Measurements from ENCODE around the gene NUP107.

Gene NUP107

DNA sequence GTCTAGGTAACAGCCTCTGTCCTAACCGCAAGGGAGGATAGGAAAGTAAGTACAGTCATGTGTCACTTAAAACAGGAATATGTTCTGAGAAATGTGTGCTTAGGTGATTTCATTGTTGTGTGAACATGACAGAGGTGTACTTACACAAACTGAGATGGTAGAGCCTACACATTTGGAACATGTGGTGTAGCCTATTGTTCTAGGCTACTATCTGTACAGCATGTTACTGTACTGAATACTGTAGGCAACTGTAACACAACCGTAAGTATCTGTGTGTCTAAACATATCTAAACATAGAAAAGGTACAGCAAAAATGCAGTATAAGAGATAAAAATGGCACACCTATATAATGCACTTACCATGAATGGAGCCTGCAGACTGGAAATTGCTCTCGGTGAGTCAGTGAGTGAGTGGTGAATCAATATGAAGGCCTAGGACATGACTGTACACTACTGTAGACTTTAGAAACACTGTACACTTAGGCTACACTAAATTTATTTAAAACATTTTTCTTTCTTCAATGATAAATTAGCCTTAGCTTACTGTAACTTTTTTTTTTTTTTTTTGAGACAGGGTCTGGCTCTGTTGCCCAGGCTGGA, 108.0 kb downstream of the NUP107 start:
- H3K4me3 ChIP-seq (ENCODE audit: low read length) = no peak overlapping the region
- peak; percentile 50 for DNase-seq (ENCODE audit: low read depth)

More for the DNA sequence above, 108.0 kb downstream of the NUP107 start:
- TF ChIP-seq, protein P1, sequence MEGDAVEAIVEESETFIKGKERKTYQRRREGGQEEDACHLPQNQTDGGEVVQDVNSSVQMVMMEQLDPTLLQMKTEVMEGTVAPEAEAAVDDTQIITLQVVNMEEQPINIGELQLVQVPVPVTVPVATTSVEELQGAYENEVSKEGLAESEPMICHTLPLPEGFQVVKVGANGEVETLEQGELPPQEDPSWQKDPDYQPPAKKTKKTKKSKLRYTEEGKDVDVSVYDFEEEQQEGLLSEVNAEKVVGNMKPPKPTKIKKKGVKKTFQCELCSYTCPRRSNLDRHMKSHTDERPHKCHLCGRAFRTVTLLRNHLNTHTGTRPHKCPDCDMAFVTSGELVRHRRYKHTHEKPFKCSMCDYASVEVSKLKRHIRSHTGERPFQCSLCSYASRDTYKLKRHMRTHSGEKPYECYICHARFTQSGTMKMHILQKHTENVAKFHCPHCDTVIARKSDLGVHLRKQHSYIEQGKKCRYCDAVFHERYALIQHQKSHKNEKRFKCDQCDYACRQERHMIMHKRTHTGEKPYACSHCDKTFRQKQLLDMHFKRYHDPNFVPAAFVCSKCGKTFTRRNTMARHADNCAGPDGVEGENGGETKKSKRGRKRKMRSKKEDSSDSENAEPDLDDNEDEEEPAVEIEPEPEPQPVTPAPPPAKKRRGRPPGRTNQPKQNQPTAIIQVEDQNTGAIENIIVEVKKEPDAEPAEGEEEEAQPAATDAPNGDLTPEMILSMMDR (conservative IDR thresholded peaks at IDR 0.05; ENCODE audit: low read length) = no peak
